ENCODE results near the gene CPA5.

- TF ChIP-seq CTCF (conservative IDR thresholded peaks at IDR 0.05; ENCODE audit: low read depth in 2 of 2), result no peak
- TF ChIP-seq POLR2AphosphoS5 (IDR thresholded peaks at IDR 0.05; ENCODE audit: low read depth), result no peak
- no peak for TF ChIP-seq EZH2 (IDR thresholded peaks at IDR 0.05; ENCODE audit: low read depth, unreplicated experiment)
- no peak for TF ChIP-seq REST (IDR thresholded peaks at IDR 0.05; ENCODE audit: unreplicated experiment)
Observed at GRCh38 chr7:130314305-130314704, 30.3 kb upstream of the CPA5 start.

All from GM23338 (cell line).